Ovary (tissue), 9 donors: ENCODE results near the gene PSMC2. TPM values are rescaled to one million over a fixed set of nuclear protein-coding genes. Genes with fewer than 3 reads are reported as not detected.

Experiments used
- DNase-seq, 5 donors: peaks; one replicate each; pipeline ENCODE4 v3.0.0-alpha.2; 2019 to 2020
- H3K27ac ChIP-seq, 2 donors: fragments of 200-600 bp; one replicate each; pipeline versions ENCODE4 v1.5.1 to v1.8.0; 2019 to 2022
- H3K27me3 ChIP-seq: fragments of 200-600 bp; one replicate; pipeline ENCODE4 v1.8.0; 2022
- H3K36me3 ChIP-seq: fragments of 200-600 bp; sonication (generic); one replicate; pipeline ENCODE4 v1.5.1; 2019
- H3K4me1 ChIP-seq: one replicate; pipeline ENCODE4 v1.8.1; 2013; ENCODE audit warnings: mild to moderate bottlenecking, moderate library complexity; ENCODE audit not compliant: insufficient read depth
- H3K4me3 ChIP-seq: fragments of 200-600 bp; sonication (generic); one replicate; pipeline ENCODE4 v1.5.1; 2017
- H3K9me3 ChIP-seq, 2 donors: fragments of 200-600 bp in 1 of 2; sonication (generic) in 1 of 2; one replicate each; pipeline versions ENCODE4 v1.5.1 to v1.8.1; 2013 to 2019; ENCODE audit warnings: mild to moderate bottlenecking in 1 of 2, moderate library complexity in 1 of 2
- CTCF ChIP-seq, 3 donors: fragments of 450-650 bp in 2 of 3; fragments of 200-600 bp in 1 of 3; IDR thresholded peaks; one replicate each; pipeline versions ENCODE4 v1.5.1 to v1.8.0; 2016 to 2022; ENCODE audit warnings: antibody characterized with exemption in 3 of 3, mild to moderate bottlenecking in 1 of 3
- EP300 ChIP-seq: sonication (generic); formaldehyde crosslinking; IDR thresholded peaks from one replicate; pipeline ENCODE4 v1.6.1; 2017; ENCODE audit warnings: antibody characterized with exemption
- POLR2A ChIP-seq: fragments of 450-650 bp; IDR thresholded peaks from one replicate; pipeline ENCODE4 v1.6.1; 2017; ENCODE audit warnings: antibody characterized with exemption, mild to moderate bottlenecking, moderate library complexity
- WGBS, 3 donors: extraction: QIAGEN DNeasy Blood & Tissue Kit in 1 of 3; methylation state at CpG; one replicate each; pipeline versions ENCODE4 v1.1.5 to v1.1.7; 2013 to 2017; 5-methylcytosine and 5-hydroxymethylcytosine counted together
- intact Hi-C, 4 donors: fragments of 100-400 bp; cut with DNase I; formaldehyde crosslinking; loops; one replicate each; pipeline versions ENCODE4 v1.11.0 to v1.15.1; 2022 to 2023
- polyA plus RNA-seq, 2 donors: library from polyadenylated mRNA; stranded (reverse); fragments of 200-250 nt in 1 of 2; fragments of 350-450 nt in 1 of 2; fragmentation: Illumina TruSeq in 1 of 2; extraction: RNeasy Lipid Tissue Mini Kit (QIAGEN cat#74804) in 1 of 2; gene quantifications; one replicate each; pipeline ENCODE4 v1.2.3, GENCODE V29; 2013 to 2014
- small RNA-seq: library from RNA; depleted of rRNA; stranded (forward); fragments of <200 nt; gene quantifications from one replicate; pipeline ENCODE3, GENCODE V24; 2016
- total RNA-seq, 7 donors: library from RNA; depleted of rRNA in 2 of 7; stranded (reverse); fragments of >200 nt in 2 of 7; fragmentation: NEBNext Ultra II Directional in 3 of 7; extraction: Animal tissue kit (Norgen Biotek cat#: 25700) in 3 of 7; gene quantifications; one replicate each; pipeline versions ENCODE4 v1.1.0 to v1.2.4, GENCODE V29; 2016 to 2023
- donor health status: DM: no; HTN: no; CAD: no; lungs with moderate emphysema.
- donor health status: DM: no; HTN: no; CAD: no.
- donor health status: Bipolar disorder and iron deficiency.
- donor health status: DM: yes; HTN: yes; CAD: no.
- donor health status: DM: no; HTN: no; CAD: no.
- donor health status: DM: yes; HTN: yes; CAD: no.

Gene PSMC2
- total and polyA plus RNA-seq, 9 donors = 55.1 to 104 (median 82.1) TPM

DNA sequence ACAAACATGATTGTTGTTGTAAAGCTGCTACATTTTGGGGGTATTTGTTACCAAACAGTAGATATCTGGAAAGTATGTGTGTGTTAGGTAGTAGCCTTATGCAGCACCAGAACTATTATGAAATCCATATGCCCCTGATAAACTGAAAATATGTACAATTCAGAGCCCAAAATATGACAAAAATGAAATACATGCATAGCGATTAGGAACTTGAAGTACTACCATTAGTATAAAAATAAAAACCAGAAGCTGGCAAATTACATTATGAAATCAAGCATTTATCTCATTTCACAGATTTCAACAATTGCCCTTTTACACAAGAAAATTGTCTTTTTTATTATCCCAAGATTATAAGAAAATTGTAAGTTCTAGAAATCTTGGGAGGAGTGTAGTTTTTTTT lies 64.7 kb downstream of the PSMC2 start:
- Histone ChIP-seq H3K36me3 (no peaks in the 10 kb centered on the region), H3K27ac (no peak overlapping the region), H3K27me3 (no peaks in the 10 kb centered on the region), H3K9me3 (no peaks in the 10 kb centered on the region), H3K4me1 (no peaks in the 10 kb centered on the region), H3K4me3 (no peak overlapping the region)
- DNase-seq = no peak
- intact Hi-C loops = no loop called here
- 29 to 33% (median 31%) methylated on average over 1 of the region's 1 CpG for WGBS, 3 donors
- no peak for TF ChIP-seq EP300
- no peak for TF ChIP-seq POLR2A
- no peak for TF ChIP-seq CTCF (IDR thresholded peaks at IDR 0.05)

- Histone ChIP-seq H3K36me3 (no peaks in the 10 kb centered on the region), H3K27me3 (no peaks in the 10 kb centered on the region), H3K27ac (no peak overlapping the region), H3K4me3 (no peak overlapping the region), H3K9me3 (no peaks in the 10 kb centered on the region), H3K4me1 (no peaks in the 10 kb centered on the region)
- intact Hi-C loops = no loop called here
- WGBS, 3 donors = 69 to 78% (median 70%) methylated on average over 5 of the region's 5 CpGs
- TF ChIP-seq CTCF (IDR thresholded peaks at IDR 0.05) (no peak), EP300 (no peak), POLR2A (no peak)
- no peak for DNase-seq
These were observed 66.0 kb downstream of the PSMC2 start for GRCh38 chr7:103413407-103413806.

- TF ChIP-seq CTCF (IDR thresholded peaks at IDR 0.05) (no peak), POLR2A (no peak), EP300 (no peak)
- WGBS, 3 donors = 77 to 82% (median 82%) methylated on average over 3 of the region's 3 CpGs
- Histone ChIP-seq H3K9me3 (no peaks in the 10 kb centered on the region), H3K4me3 (no peak overlapping the region), H3K4me1 (no peaks in the 10 kb centered on the region), H3K27ac (no peak overlapping the region), H3K36me3 (no peaks in the 10 kb centered on the region), H3K27me3 (no peaks in the 10 kb centered on the region)
- no peak for DNase-seq
- intact Hi-C loops = no loop called here
These were observed 70.8 kb downstream of the PSMC2 start for GRCh38 chr7:103418241-103418640.

Small RNAs within 50 kb of the gene (small RNA-seq; reads per million reads assigned to genes)
- not detected for gene RPS29P16

Other genes starting within 250 kb of the PSMC2 start
- 10 to 100 TPM; 19.5 to 27.9 (median 21.5) TPM for gene NAPEPLD, start 198.5 kb upstream of the PSMC2 start, total RNA-seq
- 10 to 100 TPM in 1 of 2 donors, 1 to 10 TPM in 1; 7.5 to 17.3 TPM for gene NAPEPLD, start 198.5 kb upstream of the PSMC2 start, polyA plus RNA-seq
- gene PMPCB, start 50.2 kb upstream of the PSMC2 start, total RNA-seq = 10 to 100 TPM; 41.2 to 71.7 (median 60.3) TPM
- 10 to 100 TPM; 69.8 to 87.0 TPM for gene PMPCB, start 50.2 kb upstream of the PSMC2 start, polyA plus RNA-seq
- 10 to 100 TPM; 11.1 to 29.5 (median 21.9) TPM for gene DNAJC2, start 2.9 kb upstream of the PSMC2 start, total RNA-seq
- gene DNAJC2, start 2.9 kb upstream of the PSMC2 start, polyA plus RNA-seq = 10 to 100 TPM; 16.8 to 17.8 TPM
- gene SLC26A5, start 98.6 kb downstream of the PSMC2 start, total RNA-seq = under 1 TPM in 3 of 7 donors, not detected in 4; 0.10 to 0.34 (median 0.12) TPM
- gene SLC26A5, start 98.6 kb downstream of the PSMC2 start, polyA plus RNA-seq = under 1 TPM in 1 of 2 donors, not detected in 1; 0.06 TPM